HG03103 (cell line): ENCODE results near the gene BCOR.

Experiments
- ATAC-seq: cut with Tn5 transposase; IDR thresholded peaks from one replicate; pipeline ENCODE4 v1.9.1; 2021; ENCODE audit warnings: low read depth; ENCODE audit not compliant: unreplicated experiment

Gene BCOR

DNA sequence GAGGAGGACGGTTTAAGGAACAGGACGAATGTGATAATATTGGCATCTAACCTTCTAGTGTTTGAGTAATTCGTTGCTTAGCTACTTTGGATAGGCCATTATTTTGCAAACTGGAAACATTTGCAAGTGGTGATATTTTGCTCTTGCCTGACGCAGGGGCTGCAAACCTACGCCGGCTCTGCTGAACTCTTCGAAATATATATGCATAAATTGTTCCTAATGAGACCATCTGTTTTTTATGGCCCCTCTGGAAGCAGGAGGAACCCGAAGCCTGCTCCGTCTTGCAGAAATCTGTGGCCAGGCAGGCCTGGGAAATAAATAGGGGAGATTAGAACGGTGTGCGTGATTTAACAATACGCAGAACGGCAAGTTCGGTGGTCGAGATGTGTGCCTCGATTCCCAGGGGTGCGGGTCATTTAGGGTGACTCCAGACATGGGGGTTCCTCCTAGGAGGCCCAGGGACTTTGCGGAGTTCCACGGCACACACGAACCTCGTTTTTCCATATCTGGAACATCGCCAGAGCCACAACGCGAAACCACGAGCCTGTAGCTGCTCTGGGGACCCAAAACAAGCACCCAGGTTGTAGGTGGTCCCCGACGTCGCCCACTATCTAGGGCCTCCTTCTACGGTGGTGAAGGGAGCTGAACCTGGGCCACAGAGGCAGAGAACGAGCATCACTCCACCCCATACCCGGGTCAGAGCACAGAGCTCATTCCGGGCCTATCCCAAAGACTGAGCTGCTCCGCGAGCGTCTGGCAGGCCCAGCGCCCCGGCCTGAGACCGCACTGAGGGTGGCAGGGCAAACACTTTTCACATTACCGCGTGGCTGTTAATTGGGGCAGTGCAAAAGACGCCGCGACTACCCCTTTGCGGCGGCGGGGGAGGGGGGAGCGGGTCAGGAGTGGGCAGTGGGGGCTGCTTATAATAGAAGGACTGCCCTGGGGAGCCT, 89.7 kb downstream of the BCOR start:
- ATAC-seq = no peak

- no peak for ATAC-seq
Observed at GRCh38 chrX:40007131-40007755, 90.5 kb downstream of the BCOR start.

GRCh38 chrX:40006106-40007017, 91.4 kb downstream of the BCOR start:
- ATAC-seq = no peak

DNA sequence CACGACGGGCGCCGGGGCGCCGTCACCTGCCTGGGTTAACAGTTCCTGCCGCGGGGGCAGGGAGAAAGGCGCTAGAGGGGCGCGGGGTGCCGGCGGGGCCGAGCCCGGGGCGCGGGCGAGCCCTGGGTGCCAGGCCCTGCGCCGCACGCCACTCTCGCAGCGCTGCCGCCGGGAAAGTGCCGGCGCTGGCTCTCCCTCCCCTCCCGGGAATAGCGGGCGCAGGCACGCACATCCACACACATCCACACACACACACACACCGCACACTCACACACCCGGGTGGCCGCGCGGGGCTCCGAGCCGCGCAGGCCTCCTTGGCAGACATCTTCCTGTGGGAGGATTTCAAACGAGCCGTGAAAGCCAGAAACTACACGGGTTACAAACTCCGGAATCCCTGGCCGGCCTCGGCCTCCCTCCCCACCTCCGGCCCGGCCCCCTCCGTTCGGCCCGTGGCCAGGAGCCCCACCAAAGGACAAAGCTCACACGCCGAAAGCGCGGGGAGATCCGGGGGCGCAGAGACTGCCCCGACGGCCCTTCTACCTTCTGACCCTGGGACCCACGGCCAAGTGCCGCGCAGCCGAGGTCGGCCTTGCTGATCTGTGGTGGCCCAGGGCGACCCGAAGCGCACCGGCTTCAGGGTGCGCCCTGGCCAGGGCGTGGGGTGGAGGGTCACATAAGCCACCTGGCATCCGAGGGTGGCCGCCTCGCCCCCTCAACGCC, 92.3 kb downstream of the BCOR start:
- no peak for ATAC-seq

DNA sequence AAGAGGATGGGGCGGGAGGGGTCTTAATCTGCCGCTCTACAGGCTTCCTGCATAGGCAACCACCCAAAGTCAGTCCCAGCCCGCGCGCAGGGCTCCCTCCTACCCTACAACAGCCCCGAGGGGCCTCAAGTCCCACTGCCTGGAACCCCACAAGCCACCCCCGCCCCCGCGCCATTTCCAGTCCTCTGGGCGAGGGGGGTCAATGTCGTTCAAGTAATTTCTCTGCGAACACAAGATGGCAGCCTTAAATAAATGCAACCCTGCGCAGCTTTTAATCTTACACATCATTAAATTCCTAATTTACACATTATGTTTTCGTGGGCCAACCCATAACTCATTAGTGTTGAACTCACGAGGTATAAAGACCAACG, 92.9 kb downstream of the BCOR start:
- no peak for ATAC-seq

GRCh38 chrX:40004246-40004535, 93.6 kb downstream of the BCOR start:
- no peak for ATAC-seq

DNA sequence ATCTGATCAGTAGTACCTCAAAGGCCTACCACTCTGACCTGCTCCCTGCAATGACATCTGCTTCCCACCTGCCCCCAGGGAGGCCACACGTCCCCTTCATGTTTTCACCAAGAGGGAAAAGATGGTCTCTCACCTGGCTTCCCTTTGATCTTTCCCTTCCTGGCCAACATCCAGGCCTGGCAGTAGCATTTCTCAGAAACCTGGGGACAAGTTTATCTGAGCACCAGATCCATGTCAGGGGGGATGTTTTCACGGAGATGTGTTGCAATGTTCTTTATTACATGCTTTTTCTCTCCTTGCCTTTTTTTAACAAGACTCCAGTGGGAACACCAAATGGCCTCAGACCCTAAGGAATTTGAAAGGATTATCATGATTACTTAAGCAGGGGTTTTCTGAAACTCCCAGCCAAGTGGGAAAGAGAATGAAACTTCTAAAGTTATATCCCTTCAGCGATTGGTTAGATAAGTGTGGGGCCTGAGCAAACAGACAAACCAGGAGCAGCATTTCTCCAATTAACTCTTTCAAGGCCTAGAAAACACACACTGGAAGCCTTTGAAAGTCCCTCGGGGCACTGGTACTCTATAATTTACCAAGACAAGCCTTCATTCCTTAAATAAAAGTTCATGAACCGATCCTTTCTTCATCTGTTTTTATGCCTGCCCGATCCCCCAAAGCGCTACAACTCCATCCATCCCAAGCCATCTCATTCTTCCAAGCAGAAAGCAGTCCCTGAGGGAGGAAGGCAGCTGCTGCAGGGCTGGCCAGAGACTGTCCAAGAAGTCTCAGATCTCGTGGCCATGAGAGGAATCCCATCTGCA, 94.1 kb downstream of the BCOR start:
- no peak for ATAC-seq

DNA sequence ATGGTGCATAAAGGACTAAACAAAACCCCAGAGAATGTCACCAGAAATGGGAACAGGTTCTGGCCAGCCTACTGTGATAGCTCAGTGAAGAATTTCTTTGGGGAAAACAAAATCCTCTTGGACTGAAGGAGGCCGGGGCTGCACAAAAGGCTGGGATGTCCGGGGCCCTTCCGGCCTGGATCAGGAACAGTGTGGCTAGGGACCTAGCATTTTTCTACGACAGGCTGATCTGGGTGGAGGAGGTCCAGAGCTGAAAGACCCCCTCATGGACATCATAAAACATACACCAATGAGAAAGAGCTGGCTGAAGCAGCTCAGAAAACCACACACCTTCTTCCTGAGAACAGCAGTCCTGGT, 94.7 kb downstream of the BCOR start:
- no peak for ATAC-seq
